Esophagus muscularis mucosa (tissue), 4 donors: Measurements from ENCODE around the gene CDHR3. TPM values are rescaled to one million over a fixed set of nuclear protein-coding genes. Genes with fewer than 3 reads are reported as not detected.

Source experiments
- DNase-seq: peaks from one replicate; pipeline ENCODE4 v3.0.0-alpha.2; 2017; ENCODE audit errors: extremely low spot score
- H3K27ac ChIP-seq, 4 donors: fragments of 200-600 bp; sonication (generic); replicated peaks in 1 of 4; 1 replicate in 3 of 4; 2 replicates in 1 of 4; pipeline ENCODE4 v1.5.1; 2016 to 2019; ENCODE audit warnings: mild to moderate bottlenecking in 1 of 4
- H3K27me3 ChIP-seq, 4 donors: fragments of 200-600 bp; sonication (generic); one replicate each; pipeline versions ENCODE4 v1.5.1 to v1.6.0; 2016 to 2019
- H3K36me3 ChIP-seq, 4 donors: fragments of 200-600 bp; sonication (generic); one replicate each; pipeline ENCODE4 v1.5.1; 2016 to 2019
- H3K4me1 ChIP-seq, 4 donors: fragments of 200-600 bp; sonication (generic); one replicate each; pipeline ENCODE4 v1.5.1; 2016 to 2019
- H3K4me3 ChIP-seq, 4 donors: fragments of 200-600 bp; sonication (generic); 1 replicate in 2 of 4; 2 replicates in 2 of 4; pipeline ENCODE4 v1.5.1; 2016 to 2019; ENCODE audit warnings: mild to moderate bottlenecking in 4 of 4, moderate library complexity in 1 of 4
- H3K9me3 ChIP-seq, 4 donors: fragments of 200-600 bp; sonication (generic); 1 replicate in 3 of 4; 2 replicates in 1 of 4; pipeline ENCODE4 v1.5.1; 2016 to 2019
- CTCF ChIP-seq, 3 experiments: fragments of 200-600 bp in 2 of 3; fragments of 450-650 bp in 1 of 3; sonication (generic) in 2 of 3; IDR thresholded peaks; one replicate each; pipeline ENCODE4 v1.5.1; 2017 to 2019; ENCODE audit warnings: antibody characterized with exemption in 3 of 3, mild to moderate bottlenecking in 2 of 3, moderate library complexity in 1 of 3
- EP300 ChIP-seq: sonication (generic); formaldehyde crosslinking; IDR thresholded peaks from one replicate; pipeline ENCODE4 v1.6.1; 2017; ENCODE audit warnings: antibody characterized with exemption
- POLR2A ChIP-seq: fragments of 450-650 bp; IDR thresholded peaks from one replicate; pipeline ENCODE4 v1.6.1; 2017; ENCODE audit warnings: antibody characterized with exemption, moderate library complexity, mild to moderate bottlenecking, low read depth
- POLR2AphosphoS5 ChIP-seq, 2 donors: sonication (generic); formaldehyde crosslinking; IDR thresholded peaks; one replicate each; pipeline ENCODE4 v1.6.1; 2017; ENCODE audit warnings: antibody characterized with exemption in 2 of 2
- WGBS: methylation state at CpG from one replicate; pipeline ENCODE4 v1.1.5; 2018; 5-methylcytosine and 5-hydroxymethylcytosine counted together
- intact Hi-C: fragments of 100-400 bp; cut with DNase I; formaldehyde crosslinking; loops from one replicate; pipeline ENCODE4 v1.15.1; 2023
- total RNA-seq, 4 donors: library from RNA; depleted of rRNA; stranded (reverse); fragments of >200 nt; gene quantifications; one replicate each; pipeline versions ENCODE4 v1.1.0 to v1.2.1, GENCODE V29; 2016

CDHR3 gene
- total RNA-seq, 4 donors from 2014 or later = 7.8 to 41.1 (median 21.2) TPM

GRCh38 chr7:105958012-105958411 is 5.1 kb upstream of the CDHR3 start:
- no peaks in the 10 kb centered on the region for H3K36me3 ChIP-seq
- no peak overlapping the region for H3K27ac ChIP-seq
- H3K4me1 ChIP-seq = peaks cover 0 to 30% (median 23%) of the 10 kb centered on the region in 4 donors
- TF ChIP-seq CTCF (IDR thresholded peaks at IDR 0.05) = no peak
- no peak for TF ChIP-seq POLR2A
- no peak for TF ChIP-seq POLR2AphosphoS5 (IDR thresholded peaks at IDR 0.05)
- no peak for TF ChIP-seq EP300
- H3K27me3 ChIP-seq = no peaks in the 10 kb centered on the region
- H3K9me3 ChIP-seq = no peaks in the 10 kb centered on the region
- no peak overlapping the region for H3K4me3 ChIP-seq
- 55% methylated on average over 3 of the region's 3 CpGs for WGBS
- intact Hi-C loops = no loop called here
- DNase-seq = no peak

DNA sequence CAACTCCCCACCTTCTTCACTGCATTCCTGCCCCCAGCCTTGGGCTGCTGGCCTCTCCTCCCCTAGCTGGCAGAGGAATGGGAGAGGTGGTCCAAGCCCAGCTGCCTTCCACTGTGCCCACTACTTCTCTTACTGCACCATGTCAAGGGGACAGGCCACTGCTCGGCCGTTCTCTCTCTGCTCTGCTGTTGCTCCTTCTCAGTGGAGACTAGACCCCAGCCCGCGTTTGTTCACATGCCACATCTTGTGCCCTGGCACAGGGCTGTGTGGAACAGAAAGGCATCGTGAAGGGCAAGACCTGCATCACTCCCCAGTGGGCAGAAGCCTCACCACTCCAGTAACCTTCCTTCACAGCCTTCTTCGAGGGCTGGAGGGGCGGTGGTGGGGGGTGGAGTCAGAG is 711 bp upstream of the CDHR3 start:
- WGBS = 90% methylated on average over 7 of the region's 7 CpGs
- Histone ChIP-seq H3K9me3 (no peaks in the 10 kb centered on the region), H3K4me3 (no peak overlapping the region), H3K36me3 (no peaks in the 10 kb centered on the region), H3K4me1 (peaks cover 0 to 38% (median 27%) of the 10 kb centered on the region in 4 donors), H3K27ac (peak overlapping the region; percentile 78 to 88 (median 84)), H3K27me3 (no peaks in the 10 kb centered on the region)
- no peak for DNase-seq
- TF ChIP-seq POLR2A (no peak), EP300 (no peak), CTCF (IDR thresholded peaks at IDR 0.05) (no peak), POLR2AphosphoS5 (IDR thresholded peaks at IDR 0.05) (no peak)
- intact Hi-C loops = no loop called here

GRCh38 chr7:105971845-105972244 is 8.8 kb downstream of the CDHR3 start:
- Histone ChIP-seq H3K9me3 (no peaks in the 10 kb centered on the region), H3K36me3 (no peaks in the 10 kb centered on the region), H3K4me1 (peaks cover 0 to 29% (median 8%) of the 10 kb centered on the region in 4 donors), H3K27ac (peak overlapping the region in 2 of 4 donors; percentile 28 to 38), H3K27me3 (no peaks in the 10 kb centered on the region), H3K4me3 (no peak overlapping the region)
- 93% methylated on average over 2 of the region's 2 CpGs for WGBS
- DNase-seq = no peak
- intact Hi-C loops = no loop called here
- TF ChIP-seq CTCF (IDR thresholded peaks at IDR 0.05) = no peak
- no peak for TF ChIP-seq POLR2A
- no peak for TF ChIP-seq POLR2AphosphoS5 (IDR thresholded peaks at IDR 0.05)
- no peak for TF ChIP-seq EP300

DNA sequence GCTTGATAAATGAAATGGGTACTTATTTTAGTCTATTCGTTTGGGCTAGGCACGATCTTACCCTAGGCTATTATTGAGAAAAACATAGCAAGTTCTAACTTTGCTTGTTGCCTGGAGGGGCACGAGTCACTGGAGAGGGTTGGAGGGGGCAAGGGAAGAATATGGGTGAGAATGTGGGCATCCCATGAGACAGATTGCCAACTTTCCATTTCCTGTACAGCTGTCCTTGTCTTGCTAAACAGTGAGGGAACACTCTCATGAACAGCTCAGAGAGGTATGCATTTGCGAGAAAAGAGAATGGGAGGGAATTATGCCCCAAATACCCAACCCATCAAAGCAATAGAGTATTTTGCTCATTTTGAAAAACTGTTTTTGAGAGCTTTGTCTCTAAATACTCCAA is 9.2 kb downstream of the CDHR3 start:
- Histone ChIP-seq H3K36me3 (no peaks in the 10 kb centered on the region), H3K9me3 (no peaks in the 10 kb centered on the region), H3K4me3 (no peak overlapping the region), H3K4me1 (peaks cover 0 to 29% (median 8%) of the 10 kb centered on the region in 4 donors), H3K27me3 (no peaks in the 10 kb centered on the region), H3K27ac (peak overlapping the region in 2 of 4 donors; percentile 28 to 38)
- 67% methylated on average over 4 of the region's 4 CpGs for WGBS
- no peak for DNase-seq
- TF ChIP-seq POLR2AphosphoS5 (IDR thresholded peaks at IDR 0.05) = no peak
- TF ChIP-seq POLR2A = no peak
- TF ChIP-seq EP300 = no peak
- no peak for TF ChIP-seq CTCF (IDR thresholded peaks at IDR 0.05)
- intact Hi-C loops = no loop called here

- intact Hi-C loops = no loop called here
- Histone ChIP-seq H3K4me3 (no peak overlapping the region), H3K27ac (no peak overlapping the region), H3K27me3 (no peaks in the 10 kb centered on the region), H3K36me3 (no peaks in the 10 kb centered on the region), H3K4me1 (peaks cover 0 to 41% (median 9%) of the 10 kb centered on the region in 4 donors), H3K9me3 (no peaks in the 10 kb centered on the region)
- whole genome bisulfite sequencing = 76% methylated on average over 5 of the region's 5 CpGs
- no peak for DNase-seq
- TF ChIP-seq CTCF (IDR thresholded peaks at IDR 0.05) (no peak), EP300 (no peak), POLR2AphosphoS5 (IDR thresholded peaks at IDR 0.05) (no peak)
These were observed 11.4 kb downstream of the CDHR3 start for GRCh38 chr7:105974471-105974870.
